Renal pelvis (tissue), 4 donors: ENCODE data around the gene HNRNPM. TPM values are rescaled to one million over a fixed set of nuclear protein-coding genes. Genes with fewer than 3 reads are reported as not detected.

Source experiments
- DNase-seq: peaks from one replicate; pipeline ENCODE4 v3.0.0-alpha.2; 2013
- polyA plus RNA-seq, 3 donors: library from polyadenylated mRNA; unstranded; fragments of 120-200 nt; gene quantifications; one replicate each; pipeline ENCODE4 v1.2.1, GENCODE V29; 2013; ENCODE audit not compliant: insufficient read length in 3 of 3

HNRNPM gene
- polyA plus RNA-seq, 3 donors = 348 to 405 (median 377) TPM

- no peak for DNase-seq
These were observed 38.4 kb downstream of the HNRNPM start for GRCh38 chr19:8483165-8483564.

GRCh38 chr19:8484331-8484894 is 39.6 kb downstream of the HNRNPM start:
- DNase-seq = no peak

- DNase-seq = no peak
These were observed 41.0 kb downstream of the HNRNPM start for GRCh38 chr19:8485561-8486371.

GRCh38 chr19:8486661-8487136 is 41.9 kb downstream of the HNRNPM start:
- DNase-seq = no peak

GRCh38 chr19:8487137-8487851 is 42.5 kb downstream of the HNRNPM start:
- no peak for DNase-seq

GRCh38 chr19:8488365-8488764 is 43.6 kb downstream of the HNRNPM start:
- DNase-seq = no peak

- no peak for DNase-seq
These were observed 45.0 kb downstream of the HNRNPM start for GRCh38 chr19:8489561-8490394.

- no peak for DNase-seq
These were observed 45.6 kb downstream of the HNRNPM start for GRCh38 chr19:8490395-8490760.

- no peak for DNase-seq
These were observed 46.1 kb downstream of the HNRNPM start for GRCh38 chr19:8490873-8491272.

GRCh38 chr19:8491574-8491973 is 46.8 kb downstream of the HNRNPM start:
- no peak for DNase-seq

- no peak for DNase-seq
These were observed 49.4 kb downstream of the HNRNPM start for GRCh38 chr19:8494158-8494557.

- DNase-seq = no peak
These were observed 53.5 kb downstream of the HNRNPM start for GRCh38 chr19:8498295-8498694.

GRCh38 chr19:8499048-8499833 is 54.5 kb downstream of the HNRNPM start:
- DNase-seq = no peak

GRCh38 chr19:8500158-8500557 is 55.4 kb downstream of the HNRNPM start:
- no peak for DNase-seq

- no peak for DNase-seq
These were observed 56.7 kb downstream of the HNRNPM start for GRCh38 chr19:8501516-8501915.

GRCh38 chr19:8501981-8502380 is 57.2 kb downstream of the HNRNPM start:
- no peak for DNase-seq

GRCh38 chr19:8503510-8503909 is 58.7 kb downstream of the HNRNPM start:
- DNase-seq = no peak

GRCh38 chr19:8504171-8504570 is 59.4 kb downstream of the HNRNPM start:
- no peak for DNase-seq

GRCh38 chr19:8504919-8505318 is 60.1 kb downstream of the HNRNPM start:
- no peak for DNase-seq

- DNase-seq = peak; percentile 84
These were observed 61.1 kb downstream of the HNRNPM start for GRCh38 chr19:8505680-8506401.
